Activated CD4-positive, alpha-beta T cell treated with anti-CD3 and anti-CD28 coated beads, Interleukin-10, Interleukin-2, amounts not matched to agents 100 ng/mL and 50 ng/mL, durations not matched to agents 16 hours and 8 hours (primary cell): ENCODE measurements around the gene CCDC88C.

Experiments
- DNase-seq: peaks from one replicate; pipeline ENCODE4 v3.0.0-alpha.2; 2020

Gene CCDC88C

DNA sequence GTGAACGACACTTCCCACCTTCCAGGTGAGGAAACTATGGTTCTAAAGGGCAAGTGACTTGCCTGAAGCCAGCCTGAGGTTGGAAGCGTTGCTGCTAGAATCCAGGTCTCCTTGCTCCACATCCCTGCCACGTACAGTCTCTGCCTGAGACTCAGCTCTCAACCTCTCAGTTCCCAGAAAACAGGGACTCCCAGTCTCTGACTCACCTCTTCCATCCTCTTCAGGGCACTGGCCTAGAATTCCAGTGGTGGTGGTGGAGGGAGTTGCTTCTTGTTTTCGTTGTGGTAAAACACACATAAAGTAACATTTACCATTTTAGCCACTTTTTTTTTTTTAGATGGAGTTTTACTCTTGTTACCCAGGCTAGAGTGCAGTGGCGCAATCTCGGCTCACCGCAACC lies 180.4 kb downstream of the CCDC88C start:
- no peak for DNase-seq

DNA sequence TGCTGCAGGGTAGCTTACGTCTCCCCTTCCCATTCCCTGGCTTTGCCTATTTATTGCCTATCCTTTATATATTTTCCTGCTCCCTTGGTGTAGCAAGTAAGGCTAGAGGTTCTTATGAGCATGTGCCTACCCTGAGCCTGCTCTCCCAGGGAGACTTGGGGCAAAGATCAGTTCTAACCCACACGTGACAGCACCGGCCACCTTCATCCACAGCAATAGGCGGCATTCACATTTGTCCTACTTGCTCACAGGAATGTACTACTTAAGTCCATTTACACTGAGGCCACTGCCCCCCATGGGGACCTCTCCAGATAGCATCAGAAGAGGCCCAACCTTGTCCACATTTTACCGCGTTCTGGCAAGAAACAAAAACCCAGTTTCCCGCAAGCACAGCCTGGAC lies 181.8 kb downstream of the CCDC88C start:
- no peak for DNase-seq

DNA sequence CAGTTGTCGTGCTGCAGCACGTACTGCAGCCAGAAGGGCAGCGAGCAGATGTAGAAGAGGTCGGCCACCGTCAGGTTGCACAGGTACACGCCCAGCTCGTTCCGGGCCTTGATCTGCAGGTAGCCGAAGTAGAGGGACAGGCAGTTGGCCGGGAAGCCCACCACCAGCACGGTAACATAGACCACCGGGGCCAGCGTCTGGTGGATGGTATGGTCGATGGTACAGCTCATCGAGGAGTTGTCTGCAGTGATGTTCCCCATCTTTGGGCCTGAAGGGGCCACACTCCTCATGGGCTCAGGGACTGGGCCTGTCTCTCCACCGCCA lies 182.9 kb downstream of the CCDC88C start:
- no peak for DNase-seq

DNA sequence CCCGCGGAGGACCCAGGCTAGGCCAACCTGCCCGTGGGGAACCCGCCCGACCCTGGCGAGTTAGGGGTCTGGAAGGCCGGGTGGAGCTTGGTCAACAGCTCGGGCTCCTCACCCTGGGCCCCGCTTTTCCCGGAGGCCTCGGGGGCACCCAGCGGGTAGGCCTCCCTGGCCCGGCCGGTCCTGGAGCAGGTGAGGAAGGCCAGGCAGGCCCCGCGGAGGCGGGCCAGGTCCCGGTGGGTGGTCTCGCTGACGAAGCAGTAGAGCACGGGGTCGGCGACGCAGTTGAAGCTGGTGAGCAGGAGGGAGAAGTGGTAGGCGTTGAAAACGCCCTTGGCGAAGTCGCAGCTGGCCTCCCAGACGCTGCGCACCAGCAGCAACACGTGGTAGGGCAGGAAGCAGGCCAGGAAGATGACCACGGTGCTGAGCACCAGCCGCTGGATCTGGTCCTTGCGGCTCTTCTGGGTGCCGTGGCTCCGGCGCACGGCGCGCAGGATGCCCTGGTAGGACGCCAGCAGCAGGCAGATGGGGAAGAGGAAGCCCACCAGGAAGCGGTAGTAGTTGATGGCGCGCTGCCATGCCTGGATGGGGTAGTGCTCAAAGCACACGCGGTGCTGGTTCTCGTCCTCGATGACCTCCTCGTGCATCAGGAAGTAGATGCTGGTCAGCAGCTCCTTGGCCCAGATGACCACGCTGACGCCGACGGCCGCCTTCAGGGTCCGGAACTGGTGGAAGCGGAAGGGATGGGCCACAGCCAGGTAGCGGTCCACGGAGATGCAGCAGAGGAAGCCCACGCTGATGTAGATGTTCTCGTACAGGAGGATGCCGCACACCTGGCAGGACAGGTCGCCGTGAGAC lies 183.5 kb downstream of the CCDC88C start:
- DNase-seq = no peak

DNA sequence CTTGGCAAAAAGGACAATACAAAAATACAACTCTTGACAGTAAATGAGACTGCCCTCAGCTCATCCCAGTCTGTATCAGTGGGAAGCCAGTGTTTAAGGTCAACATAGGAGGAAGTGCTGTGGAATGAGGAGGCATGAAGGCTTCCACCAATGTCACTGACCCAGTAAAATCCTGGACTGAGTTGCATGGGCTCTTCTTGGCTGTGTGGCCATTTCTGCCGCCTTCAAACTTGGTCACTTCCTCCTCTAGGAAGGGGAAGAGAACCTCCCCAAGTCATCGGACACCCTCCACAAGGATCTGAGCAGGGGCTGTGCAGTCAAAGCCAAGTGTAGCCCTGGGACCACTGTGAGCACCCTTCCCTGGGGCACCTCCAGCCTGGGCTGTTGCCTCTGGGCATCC lies 185.0 kb downstream of the CCDC88C start:
- DNase-seq = no peak

DNA sequence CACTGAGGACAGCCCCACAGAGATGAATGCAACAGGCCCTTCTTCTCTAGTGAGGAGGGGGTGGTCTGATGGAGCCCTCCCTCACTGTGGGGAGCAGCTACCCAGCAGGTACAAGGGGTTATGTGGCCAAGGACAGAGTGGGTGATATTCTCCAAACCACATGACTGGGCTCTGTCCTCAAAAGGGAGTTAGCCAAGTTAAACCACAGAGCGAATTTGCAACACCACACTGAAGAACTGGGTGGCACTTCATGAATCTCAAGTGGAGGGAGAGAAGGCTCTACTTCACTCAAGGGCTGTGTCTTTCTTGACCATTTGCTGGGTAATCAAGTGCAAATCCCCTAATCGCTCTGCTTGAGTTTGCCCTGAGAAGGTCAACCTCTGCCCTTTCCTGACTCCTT lies 185.6 kb downstream of the CCDC88C start:
- DNase-seq = no peak

DNA sequence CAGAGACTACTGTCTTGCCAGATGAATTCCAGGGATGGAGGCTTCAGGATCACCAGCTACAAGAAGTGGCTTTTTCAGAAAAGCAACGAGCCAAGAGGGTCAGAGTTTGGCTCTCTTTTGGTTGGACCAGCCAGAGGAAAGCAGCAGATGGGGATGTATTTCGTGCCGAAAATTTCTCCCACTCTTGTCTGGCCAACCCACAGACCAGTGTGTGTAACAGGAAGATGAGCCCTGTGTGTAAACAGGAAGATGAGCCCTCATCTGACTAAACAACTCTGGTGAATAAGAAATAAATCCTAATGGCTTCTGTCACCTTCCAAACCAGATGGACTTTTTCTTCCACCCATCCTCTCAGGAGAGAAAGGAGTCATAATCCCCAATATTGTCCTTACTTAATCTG lies 186.2 kb downstream of the CCDC88C start:
- peak; percentile 60 for DNase-seq

DNA sequence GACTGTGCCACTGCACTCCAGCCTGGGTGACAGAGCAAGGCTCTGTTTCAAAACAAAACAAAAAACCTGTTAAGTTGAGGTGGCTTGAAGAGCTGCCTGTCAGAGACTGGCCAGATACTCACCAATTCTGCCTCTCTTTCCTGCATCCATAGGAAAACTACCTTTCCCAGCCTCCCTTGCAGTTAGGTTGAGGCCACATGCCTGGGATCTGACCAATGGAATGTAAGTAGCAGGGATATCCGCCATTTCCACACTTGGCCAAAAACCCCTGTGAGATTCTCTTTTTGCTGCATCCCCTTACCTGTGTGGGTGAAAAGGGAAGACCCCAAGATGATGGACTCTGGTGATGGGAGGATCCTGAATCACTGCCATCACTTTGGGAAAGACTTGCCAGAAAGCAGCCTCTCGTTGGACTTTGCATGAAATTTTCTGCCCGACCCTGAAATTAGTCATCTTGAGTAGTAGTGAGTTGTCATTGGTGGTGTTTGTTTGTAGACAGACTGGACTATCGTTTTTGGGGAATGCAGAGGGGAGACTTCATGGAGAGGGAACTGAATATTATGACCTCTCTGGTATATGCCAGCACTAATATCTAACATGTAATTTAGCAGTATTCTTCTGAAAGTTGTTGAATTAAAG lies 187.1 kb downstream of the CCDC88C start:
- DNase-seq = peak; percentile 76

DNA sequence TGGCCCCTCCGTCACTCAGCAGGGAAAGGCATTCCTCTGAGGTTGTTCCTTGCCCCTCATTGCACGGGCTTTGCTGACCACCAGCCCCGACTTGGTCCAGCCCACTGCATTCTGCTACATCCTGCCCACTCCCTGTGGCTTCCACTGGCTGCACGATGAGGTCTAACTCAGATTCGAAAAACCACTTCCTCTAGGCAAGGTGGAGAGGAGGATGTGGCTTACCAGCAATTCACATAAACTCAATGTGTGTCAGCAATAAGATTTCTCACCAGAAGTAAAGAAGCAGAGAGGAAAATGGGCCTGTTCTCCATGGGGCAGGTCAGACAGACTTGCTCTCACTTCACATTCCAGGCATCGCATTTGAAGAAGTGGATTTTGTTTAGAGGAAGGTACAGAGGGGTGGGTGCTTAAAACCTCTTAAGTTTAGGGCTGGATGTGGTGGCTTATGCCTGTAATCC lies 187.8 kb downstream of the CCDC88C start:
- peak; percentile 96 for DNase-seq

DNA sequence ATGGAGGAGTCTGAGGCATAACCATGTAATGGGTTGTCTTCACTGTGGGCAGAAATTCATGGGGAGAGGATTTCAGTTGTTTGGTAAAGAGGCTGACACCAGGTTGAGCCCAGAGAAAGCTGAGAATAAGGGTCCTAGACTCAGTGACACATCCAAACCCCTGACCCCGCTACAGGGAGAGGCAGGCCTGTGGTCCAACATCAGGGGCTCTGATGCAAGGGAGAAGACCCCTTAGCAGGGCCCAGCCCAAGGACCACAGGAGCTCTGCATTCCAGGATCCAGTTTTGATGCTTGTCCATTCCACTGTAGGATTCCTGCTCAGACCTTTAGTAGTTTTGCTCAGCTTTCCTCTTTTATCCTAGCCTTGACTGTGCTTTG lies 188.6 kb downstream of the CCDC88C start:
- no peak for DNase-seq

DNA sequence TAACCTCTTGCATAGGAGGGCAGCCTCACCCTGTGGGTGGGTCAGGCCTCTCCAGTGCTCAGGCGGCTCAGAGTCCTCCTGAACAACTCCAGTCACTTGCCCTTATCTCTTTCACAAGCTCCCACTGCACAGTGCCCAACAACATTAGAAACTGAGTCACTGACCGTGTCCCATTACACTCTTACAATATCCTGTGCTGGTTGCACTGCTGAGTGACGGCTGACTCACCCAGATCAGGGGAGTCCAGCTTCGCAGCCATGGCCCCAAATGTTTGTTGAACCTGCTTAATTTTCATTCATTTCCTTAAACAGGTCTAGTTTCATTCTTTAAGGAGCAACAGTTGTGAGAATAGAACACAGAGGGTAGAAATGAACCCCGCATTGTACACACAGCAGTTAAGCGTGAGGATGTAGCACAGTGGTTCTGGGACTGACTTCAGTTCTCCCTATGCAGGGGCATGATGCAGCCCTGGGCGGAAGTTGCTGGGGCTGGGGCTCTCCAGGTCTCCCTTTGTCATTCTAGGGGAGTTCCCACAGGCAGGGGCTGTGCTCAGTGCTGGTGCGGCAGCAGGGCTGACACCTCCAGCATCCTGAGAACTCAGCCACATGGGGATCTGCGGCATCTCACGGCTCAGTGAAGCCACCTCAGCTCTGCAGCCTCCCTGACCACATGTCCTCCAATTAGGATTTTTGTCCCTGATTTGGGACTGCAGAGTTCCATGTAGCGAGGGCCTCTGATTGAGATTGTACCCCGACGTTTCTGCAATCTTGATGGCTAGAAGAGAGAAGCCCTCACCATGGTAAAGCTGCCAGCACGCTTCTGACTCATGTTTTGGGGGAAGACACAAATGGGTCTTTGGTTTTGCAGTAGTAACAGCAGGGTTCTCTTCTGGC lies 189.3 kb downstream of the CCDC88C start:
- DNase-seq = peak; percentile 97

DNA sequence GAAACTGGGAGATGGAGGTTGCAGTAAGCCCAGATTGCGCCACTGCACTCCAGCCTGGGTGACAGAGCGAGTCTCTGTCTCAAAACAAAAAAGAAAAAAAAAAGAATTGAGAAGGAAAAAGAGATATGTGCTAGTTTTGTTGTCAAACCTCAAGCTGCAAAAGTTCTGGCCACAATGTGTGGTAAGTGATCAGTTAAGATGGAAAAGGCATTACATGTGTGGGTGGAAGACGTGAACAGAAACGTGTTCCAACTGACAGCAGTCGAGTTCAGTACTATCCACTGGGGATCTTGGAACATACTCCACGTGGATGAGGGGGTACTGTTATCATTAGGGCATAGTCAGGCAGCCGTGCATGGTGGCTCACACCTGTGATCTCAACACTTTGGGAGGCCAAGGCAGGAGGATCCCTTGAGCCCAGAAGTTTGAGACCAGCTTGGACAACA lies 190.4 kb downstream of the CCDC88C start:
- DNase-seq = peak; percentile 84

DNA sequence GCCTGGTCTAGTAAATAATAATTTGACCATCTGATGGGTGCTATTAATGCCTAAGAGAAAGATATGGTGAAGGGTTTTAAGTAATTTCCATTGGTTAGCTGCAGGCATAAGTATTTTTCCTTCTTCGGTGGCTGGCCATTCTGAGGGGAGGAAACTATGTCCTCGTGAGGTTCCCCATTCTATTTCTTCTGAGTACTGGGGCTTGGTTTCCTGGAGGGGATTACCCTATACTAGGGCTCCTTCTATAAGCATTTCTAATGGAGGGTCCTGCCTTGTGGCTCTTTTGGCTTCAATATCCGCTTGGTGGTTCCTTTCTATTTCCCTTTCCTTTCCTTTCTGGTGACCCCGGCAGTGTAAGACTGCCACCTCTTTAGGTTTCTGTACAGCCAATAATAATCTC lies 191.3 kb downstream of the CCDC88C start:
- DNase-seq = peak; percentile 43

DNA sequence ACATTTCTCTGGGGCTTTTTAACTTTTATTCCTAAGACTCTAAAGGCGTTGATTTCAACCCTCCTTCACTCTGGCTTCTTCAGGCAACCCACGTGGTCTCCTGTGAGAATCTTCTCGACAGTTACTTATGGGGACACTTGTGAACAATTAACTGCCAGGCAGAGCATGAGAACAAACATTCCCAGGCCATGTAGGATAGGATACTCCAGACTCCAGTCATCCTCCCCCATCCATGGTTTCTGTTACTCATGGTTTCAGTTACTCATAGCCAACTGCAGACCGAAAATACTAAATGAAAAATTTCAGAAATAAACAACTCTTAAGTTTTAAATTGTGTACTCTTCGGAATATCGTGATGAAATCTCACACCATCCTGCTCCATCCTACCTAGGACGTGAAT lies 192.6 kb downstream of the CCDC88C start:
- no peak for DNase-seq

DNA sequence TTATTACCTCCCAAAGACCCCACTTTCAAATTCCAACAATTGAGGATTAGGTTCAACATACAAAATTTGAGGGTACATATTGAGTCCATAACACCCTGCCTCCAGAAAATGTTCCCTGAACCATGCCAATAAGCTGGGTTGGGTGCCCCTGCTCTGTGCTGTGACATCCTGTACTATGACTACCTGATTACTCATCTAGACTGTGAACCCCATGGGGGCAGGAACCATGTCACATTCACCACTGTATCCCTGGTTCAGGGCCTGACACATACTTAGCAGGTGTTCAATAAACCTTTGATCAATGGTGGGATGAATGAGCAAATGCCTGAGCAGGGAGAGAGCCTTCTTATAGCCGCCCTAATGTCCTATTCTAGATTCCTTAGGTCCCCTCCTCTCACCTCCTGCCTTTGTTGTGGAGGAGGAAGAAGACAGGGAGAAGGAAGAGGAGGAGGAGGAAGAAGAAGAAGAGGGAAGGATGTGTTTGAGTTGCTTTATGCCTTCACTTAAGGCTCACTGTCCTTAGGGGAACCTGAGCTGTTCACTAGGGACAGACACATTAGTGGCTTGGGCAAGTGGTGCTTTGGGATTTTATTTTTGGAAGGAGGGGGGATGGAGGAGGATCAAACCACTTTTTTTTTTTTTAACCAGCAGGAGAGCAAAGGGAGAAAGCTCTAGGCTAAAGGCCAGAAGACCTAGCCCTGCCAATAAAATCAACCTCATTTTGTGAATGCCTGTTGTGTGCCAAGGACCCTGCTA lies 194.4 kb downstream of the CCDC88C start:
- peak; percentile 67 for DNase-seq
